Fibroblast of skin of left biceps (primary cell): ENCODE measurements around the gene MAS1L.
"Not testable (repeated sequence)": the region's sequence is repeated elsewhere in the genome, so short reads cannot be mapped to it uniquely, and the experiment has no call there.

ENCODE experiments used
- DNase-seq, 2 experiments: peaks; one replicate each; pipeline ENCODE4 v3.0.0-alpha.2; 2013; ENCODE audit warnings: low read depth in 2 of 2

Gene MAS1L

GRCh38 chr6:29483735-29484134 is 4.0 kb downstream of the MAS1L start:
- no peak for DNase-seq

- DNase-seq, result no peak
Measured at GRCh38 chr6:29483186-29483585, 4.6 kb downstream of the MAS1L start.

GRCh38 chr6:29479560-29479959 is 8.2 kb downstream of the MAS1L start:
- DNase-seq, result no peak

GRCh38 chr6:29478740-29479139 is 9.0 kb downstream of the MAS1L start:
- DNase-seq, result no peak

DNA sequence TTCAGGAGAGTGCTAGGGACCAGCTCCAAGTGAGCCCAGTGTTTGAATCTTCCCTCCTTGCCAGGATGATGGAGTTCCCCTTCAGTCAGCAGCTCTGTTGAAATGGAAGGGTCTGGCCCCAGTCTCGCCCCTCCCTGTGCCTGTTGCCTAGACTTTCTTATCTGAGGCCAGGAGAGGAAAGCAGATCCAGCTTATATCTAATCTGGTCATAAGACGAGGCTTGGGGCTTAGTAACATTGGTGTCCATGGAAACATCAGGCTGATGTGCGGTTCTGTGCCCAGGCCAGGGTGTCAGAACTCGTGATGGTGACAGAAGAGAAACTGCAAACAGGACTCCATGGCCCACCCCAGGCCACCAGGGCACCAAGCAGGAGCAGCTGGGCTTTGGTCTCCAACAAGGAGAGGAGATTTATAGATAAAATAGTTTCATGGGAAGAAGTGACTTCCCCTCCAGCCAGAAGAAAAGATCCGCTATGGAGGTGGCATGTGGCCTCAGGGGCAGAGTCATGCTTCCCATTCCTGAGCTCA is 9.8 kb downstream of the MAS1L start:
- DNase-seq, result no peak

DNA sequence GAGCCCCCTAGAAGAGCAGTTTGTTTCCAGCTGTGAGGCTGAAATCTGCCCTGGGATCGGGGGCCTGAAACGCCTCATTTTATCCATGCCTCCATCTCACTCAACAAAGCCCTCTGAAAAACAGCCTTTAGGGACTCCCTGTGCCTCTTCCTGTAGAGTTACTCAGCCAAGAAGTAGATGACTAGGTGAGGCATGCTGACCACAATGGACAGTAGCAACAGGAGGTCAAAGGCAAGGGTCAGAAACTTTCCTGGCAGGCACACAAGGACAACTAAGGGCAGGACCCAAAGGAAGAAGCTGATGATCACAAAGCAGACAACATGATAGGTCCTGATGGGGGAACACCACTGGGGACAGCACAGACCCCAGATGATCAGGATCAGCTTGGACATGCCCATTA is 12.8 kb downstream of the MAS1L start:
- no peak for DNase-seq

DNA sequence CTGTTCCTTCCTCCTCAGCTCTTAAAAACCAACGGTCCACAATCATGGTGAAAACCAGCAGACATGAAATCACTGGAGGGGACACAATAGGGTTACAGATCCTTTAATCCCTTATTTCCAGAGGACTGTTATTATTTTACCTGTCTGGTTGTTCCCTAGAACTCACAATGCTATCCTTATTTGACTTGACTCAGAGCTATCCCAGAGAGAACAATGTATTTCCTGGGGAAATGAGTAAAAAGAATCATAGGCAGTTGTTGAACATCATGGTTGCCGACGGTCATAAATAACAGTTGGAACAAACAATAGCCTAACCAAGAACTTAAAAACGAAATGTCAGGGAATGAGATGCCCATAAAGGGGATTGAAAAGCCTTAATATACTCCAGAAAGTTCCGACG is 21.5 kb downstream of the MAS1L start:
- no peak for DNase-seq

DNA sequence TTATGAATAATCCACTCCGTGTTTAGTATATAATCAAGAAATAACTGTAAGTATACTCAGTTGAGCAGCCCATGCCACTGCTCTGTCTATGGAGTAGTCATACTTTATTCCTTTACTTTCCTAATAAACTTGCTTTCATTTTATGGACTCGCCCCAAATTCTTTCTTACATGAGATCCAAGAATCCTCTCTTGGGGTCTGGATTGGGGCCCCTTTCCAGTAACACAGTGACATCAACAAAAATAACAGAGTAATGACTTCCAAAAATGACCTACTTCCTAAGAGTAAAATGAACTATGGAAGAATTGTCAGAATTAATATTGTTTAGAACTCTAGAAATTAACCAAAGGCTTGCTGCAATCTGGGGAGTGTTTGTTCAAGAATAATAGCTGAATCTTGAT is 22.0 kb downstream of the MAS1L start:
- DNase-seq, result no peak

GRCh38 chr6:29465279-29465678 is 22.5 kb downstream of the MAS1L start:
- no peak for DNase-seq

DNA sequence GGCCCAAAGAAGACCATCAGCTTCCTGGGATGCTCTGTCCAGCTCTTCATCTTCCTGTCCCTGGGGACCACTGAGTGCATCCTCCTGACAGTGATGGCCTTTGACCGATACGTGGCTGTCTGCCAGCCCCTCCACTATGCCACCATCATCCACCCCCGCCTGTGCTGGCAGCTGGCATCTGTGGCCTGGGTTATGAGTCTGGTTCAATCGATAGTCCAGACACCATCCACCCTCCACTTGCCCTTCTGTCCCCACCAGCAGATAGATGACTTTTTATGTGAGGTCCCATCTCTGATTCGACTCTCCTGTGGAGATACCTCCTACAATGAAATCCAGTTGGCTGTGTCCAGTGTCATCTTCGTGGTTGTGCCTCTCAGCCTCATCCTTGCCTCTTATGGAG is 25.7 kb downstream of the MAS1L start:
- no peak for DNase-seq

DNA sequence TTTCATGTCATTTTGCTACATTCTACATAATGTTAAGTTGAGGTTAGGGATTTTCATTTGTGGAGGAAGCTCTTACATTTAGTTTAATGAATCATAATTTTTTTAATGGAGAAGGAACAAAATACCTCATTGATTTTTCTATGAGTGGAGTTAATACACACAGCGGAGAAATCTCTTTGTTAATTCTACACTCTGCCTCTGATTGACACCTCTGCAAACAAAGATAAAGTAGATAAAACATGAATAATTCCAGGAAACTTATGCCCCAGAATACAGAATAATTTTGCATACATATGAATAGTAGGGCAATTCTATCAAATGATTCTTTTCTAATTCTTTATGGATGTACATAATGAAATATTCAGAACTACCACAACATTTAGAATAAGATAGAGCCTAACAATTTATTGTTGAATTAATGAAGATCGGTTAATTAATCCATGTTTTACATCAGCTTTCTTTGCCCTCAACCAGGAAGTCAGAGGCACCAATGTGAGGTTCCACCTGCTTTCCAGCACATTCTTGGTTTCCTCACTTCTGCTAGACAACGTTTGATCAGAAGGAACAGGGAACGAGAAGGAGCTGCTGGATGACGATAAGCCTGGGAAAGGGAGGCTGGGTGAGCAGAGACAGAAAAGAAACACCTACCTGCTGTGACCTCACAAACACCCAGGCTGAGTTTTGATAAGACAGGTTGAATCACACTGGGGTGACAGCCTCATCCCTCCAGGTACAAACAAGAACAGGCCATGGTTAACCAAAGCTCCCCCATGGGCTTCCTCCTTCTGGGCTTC is 26.5 kb downstream of the MAS1L start:
- DNase-seq, result no peak

DNA sequence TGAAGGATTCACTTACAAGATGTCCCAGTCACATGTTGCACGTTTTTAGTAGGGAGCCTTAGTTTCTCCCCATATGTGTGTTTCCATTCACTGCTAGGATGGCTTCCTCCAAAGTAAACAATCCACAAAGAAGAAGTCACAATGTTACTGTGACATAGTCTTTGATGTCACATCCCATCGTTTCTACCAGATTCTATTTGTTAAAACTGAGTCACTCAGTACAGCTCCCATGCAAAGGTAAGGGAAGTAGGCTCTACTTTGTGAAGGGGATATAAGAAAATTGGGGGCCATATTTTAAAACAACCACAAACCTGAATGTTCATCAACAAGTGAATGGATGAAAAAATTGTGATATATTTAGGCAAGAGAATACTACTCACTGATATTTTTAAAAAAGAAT is 30.8 kb downstream of the MAS1L start, which contains the start of the genes OR11A1 and OR2H1:
Gene OR11A1 (minus strand): TSS at position 101 of the 400 bp plus-strand sequence. CDS start 29,430 bp downstream, outside the sequence.
Gene OR2H1 (plus strand): TSS at position 185 of the 400 bp plus-strand sequence. CDS start 4,615 bp downstream, outside the sequence.
- DNase-seq, result no peak

DNA sequence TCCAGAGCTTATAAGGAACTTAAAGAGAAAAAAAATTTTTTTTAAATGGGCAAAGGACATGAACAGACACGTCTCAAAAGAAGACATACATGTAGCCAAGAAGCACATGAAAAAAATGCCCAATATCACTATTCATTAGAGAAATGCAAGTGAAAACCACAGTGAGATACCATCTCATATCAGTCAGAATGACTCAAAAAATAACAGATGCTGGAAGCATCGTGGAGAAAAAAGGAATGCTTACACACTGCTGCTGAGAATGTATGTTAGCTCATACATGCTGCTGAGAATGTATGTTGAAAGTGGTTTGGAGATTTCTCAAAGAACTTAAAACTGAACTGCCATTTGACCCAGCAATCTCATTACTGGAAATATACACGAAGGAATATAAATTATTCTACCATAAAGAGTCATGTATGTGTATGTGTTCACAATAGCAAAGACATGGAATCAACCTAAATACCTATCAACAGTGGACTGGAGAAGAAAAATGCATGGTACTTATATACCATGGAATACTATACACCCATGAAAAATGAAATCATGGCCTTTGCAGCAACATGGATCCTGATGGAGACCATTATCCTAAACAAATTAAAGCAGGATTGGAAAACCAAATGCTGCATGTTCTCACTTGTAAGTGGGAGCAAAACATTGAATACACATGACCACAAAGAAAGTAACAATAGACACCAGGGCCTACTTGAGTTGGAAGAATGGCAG is 36.1 kb downstream of the MAS1L start:
- no peak for DNase-seq

DNA sequence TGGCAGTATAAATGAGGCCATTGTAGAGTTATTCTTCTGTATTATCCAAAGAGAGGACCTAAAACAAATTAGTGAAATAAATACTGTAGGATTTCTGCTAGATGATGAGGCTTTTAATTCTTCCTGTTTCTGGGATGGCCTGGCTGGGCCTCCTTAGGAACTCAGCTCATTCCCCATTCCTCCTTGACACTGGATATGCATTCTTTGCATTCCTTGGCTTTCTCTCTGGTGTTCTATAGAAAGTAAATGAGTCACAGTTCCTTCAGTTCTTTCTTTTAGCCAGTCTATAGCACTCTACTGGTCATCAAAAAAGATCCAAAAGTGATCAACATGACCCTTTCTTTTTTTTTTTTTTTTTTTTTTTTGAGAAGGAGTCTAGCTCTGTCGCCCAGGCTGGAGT is 40.1 kb downstream of the MAS1L start:
- no peak for DNase-seq

- DNase-seq, result not testable (repeated sequence)
Measured at GRCh38 chr6:29444031-29444430, 43.7 kb downstream of the MAS1L start.

- DNase-seq, result no peak
Measured at GRCh38 chr6:29442719-29443118, 45.0 kb downstream of the MAS1L start.

- no peak for DNase-seq
Measured at GRCh38 chr6:29439006-29439405, 48.8 kb downstream of the MAS1L start, which contains the start of gene OR10C1. Gene OR10C1, plus strand, starts transcription at chr6:29439306. Its CDS starts 710 bp downstream, at chr6:29440016.

- DNase-seq, result not testable (repeated sequence)
Measured at GRCh38 chr6:29436730-29437129, 51.0 kb downstream of the MAS1L start.
